ENCODE measurements around the gene TRMT1L.

DNA sequence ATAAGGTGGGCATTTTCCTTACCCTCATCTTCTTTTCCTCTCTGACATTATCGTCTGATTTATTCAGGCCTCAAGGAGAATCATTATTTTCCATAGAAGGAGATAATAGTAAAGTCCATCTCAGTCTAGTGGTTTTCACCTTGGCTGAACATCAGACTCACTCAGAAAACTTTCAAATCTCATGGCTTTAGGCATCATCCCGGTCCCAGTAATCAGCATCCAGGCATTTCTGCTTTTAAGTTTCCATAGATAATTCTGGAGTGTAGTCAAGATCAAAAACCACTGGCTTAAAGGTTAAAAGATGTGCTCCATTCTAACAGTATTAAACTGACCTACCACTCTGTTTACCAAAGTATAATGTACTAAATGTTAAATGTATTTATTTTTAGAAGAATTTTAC lies 62.0 kb downstream of the TRMT1L start:
- TF ChIP-seq, protein P1, sequence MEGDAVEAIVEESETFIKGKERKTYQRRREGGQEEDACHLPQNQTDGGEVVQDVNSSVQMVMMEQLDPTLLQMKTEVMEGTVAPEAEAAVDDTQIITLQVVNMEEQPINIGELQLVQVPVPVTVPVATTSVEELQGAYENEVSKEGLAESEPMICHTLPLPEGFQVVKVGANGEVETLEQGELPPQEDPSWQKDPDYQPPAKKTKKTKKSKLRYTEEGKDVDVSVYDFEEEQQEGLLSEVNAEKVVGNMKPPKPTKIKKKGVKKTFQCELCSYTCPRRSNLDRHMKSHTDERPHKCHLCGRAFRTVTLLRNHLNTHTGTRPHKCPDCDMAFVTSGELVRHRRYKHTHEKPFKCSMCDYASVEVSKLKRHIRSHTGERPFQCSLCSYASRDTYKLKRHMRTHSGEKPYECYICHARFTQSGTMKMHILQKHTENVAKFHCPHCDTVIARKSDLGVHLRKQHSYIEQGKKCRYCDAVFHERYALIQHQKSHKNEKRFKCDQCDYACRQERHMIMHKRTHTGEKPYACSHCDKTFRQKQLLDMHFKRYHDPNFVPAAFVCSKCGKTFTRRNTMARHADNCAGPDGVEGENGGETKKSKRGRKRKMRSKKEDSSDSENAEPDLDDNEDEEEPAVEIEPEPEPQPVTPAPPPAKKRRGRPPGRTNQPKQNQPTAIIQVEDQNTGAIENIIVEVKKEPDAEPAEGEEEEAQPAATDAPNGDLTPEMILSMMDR (conservative IDR thresholded peaks at IDR 0.05; ENCODE audit: low read length), result no peak
- no peak for TF ChIP-seq EZH2phosphoT487 (IDR thresholded peaks at IDR 0.05; ENCODE audit: borderline replicate concordance)
